Measurements from ENCODE around the gene CKAP5. TPM values are rescaled to one million over a fixed set of nuclear protein-coding genes. Genes with fewer than 3 reads are reported as not detected.

Gene CKAP5
- total RNA-seq, 4 donors from 2014 or later = 39.8 to 46.9 (median 43.4) TPM

DNA sequence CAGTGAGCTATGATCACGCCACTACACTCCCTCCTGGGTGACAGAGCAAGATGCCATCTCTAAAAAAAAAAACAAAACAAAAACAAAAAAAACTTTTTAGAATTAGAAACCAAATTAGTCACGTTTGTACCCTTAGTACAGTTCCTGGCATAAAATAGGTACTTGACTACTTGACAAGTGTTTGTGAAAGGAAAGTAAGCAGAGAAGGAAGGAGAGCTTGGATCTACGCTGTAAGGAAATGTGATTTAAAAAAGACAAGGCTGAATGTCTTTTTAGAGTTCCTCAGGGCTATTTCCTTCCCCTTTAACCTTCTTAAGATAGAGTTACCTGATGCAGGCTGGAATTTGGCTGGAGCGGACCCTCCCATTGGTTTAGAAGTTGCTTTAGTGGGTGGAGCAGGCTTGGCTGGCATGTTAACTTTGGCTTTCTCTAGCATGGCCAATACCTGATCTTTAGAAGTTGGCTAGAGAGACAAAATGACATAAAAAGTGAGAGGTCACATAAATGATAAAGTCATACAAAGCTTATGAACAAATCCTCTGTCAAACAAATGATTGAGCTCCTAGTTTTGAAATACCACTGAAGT is 76.4 kb downstream of the CKAP5 start:
- H3K4me3 ChIP-seq = no peak overlapping the region
- H3K27ac ChIP-seq = no peak overlapping the region
- peaks cover 2 to 97% of the 10 kb centered on the region in 2 donors for H3K36me3 ChIP-seq
- no peaks in the 10 kb centered on the region for H3K27me3 ChIP-seq
- TF ChIP-seq, protein P1, sequence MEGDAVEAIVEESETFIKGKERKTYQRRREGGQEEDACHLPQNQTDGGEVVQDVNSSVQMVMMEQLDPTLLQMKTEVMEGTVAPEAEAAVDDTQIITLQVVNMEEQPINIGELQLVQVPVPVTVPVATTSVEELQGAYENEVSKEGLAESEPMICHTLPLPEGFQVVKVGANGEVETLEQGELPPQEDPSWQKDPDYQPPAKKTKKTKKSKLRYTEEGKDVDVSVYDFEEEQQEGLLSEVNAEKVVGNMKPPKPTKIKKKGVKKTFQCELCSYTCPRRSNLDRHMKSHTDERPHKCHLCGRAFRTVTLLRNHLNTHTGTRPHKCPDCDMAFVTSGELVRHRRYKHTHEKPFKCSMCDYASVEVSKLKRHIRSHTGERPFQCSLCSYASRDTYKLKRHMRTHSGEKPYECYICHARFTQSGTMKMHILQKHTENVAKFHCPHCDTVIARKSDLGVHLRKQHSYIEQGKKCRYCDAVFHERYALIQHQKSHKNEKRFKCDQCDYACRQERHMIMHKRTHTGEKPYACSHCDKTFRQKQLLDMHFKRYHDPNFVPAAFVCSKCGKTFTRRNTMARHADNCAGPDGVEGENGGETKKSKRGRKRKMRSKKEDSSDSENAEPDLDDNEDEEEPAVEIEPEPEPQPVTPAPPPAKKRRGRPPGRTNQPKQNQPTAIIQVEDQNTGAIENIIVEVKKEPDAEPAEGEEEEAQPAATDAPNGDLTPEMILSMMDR (IDR thresholded peaks at IDR 0.05) = no peak
- TF ChIP-seq EP300 (IDR thresholded peaks at IDR 0.05) (no peak), POLR2AphosphoS5 (IDR thresholded peaks at IDR 0.05) (no peak), POLR2A (IDR thresholded peaks at IDR 0.05) (no peak)
- H3K9me3 ChIP-seq = no peaks in the 10 kb centered on the region
- WGBS, 2 donors (ENCODE audit: low coverage in 1 of 2) = 80 to 89% methylated on average over 2 to 4 of the region's 4 CpGs
- ATAC-seq = no peak
- no peaks in the 10 kb centered on the region for H3K4me1 ChIP-seq

GRCh38 chr11:46766656-46767055 is 79.4 kb downstream of the CKAP5 start:
- Histone ChIP-seq H3K4me3 (no peak overlapping the region), H3K4me1 (no peaks in the 10 kb centered on the region), H3K27ac (no peak overlapping the region), H3K9me3 (no peaks in the 10 kb centered on the region), H3K36me3 (peaks cover 8 to 97% of the 10 kb centered on the region in 2 donors), H3K27me3 (no peaks in the 10 kb centered on the region)
- WGBS, 2 donors (ENCODE audit: low coverage in 1 of 2) = 89 to 94% methylated on average over 2 of the region's 2 CpGs
- no peak for ATAC-seq
- TF ChIP-seq, protein P1 (IDR thresholded peaks at IDR 0.05) = no peak
- TF ChIP-seq EP300 (IDR thresholded peaks at IDR 0.05) = no peak
- TF ChIP-seq POLR2A (IDR thresholded peaks at IDR 0.05) = no peak

DNA sequence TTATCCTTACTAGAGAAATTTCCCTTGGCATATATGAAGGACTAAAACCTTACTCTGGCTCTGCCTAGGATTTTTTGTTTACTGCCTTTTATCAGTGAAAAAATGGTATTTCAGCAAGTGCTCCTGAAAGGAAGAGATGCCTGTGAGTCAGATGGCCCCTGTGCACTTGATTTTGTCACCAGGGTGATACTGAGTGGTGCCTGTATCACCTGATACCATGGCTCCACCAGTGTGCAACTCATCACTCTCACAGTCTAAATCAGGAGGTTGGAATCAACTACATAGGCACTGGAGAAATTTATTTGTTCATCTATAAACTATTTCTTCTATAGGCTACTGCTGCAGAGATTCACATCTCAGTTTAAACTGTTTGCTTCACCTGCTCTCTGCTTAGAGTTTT is 83.8 kb downstream of the CKAP5 start:
- no peak for TF ChIP-seq EP300 (IDR thresholded peaks at IDR 0.05)
- TF ChIP-seq POLR2A (IDR thresholded peaks at IDR 0.05) = no peak
- no peak for TF ChIP-seq POLR2AphosphoS5 (IDR thresholded peaks at IDR 0.05)
- TF ChIP-seq, protein P1 (IDR thresholded peaks at IDR 0.05) = no peak
- no peak overlapping the region for H3K27ac ChIP-seq
- H3K27me3 ChIP-seq = no peaks in the 10 kb centered on the region
- no peaks in the 10 kb centered on the region for H3K4me1 ChIP-seq
- peaks cover 9 to 97% of the 10 kb centered on the region in 2 donors for H3K36me3 ChIP-seq
- no peak overlapping the region for H3K4me3 ChIP-seq
- H3K9me3 ChIP-seq = no peaks in the 10 kb centered on the region
- ATAC-seq = no peak

GRCh38 chr11:46761807-46762206 is 84.3 kb downstream of the CKAP5 start:
- H3K9me3 ChIP-seq = no peaks in the 10 kb centered on the region
- no peak overlapping the region for H3K4me3 ChIP-seq
- WGBS, 2 donors (ENCODE audit: low coverage in 1 of 2) = 87 to 92% methylated on average over 3 to 4 of the region's 4 CpGs
- no peaks in the 10 kb centered on the region for H3K27me3 ChIP-seq
- TF ChIP-seq, protein P1 (IDR thresholded peaks at IDR 0.05) = no peak
- TF ChIP-seq POLR2A (IDR thresholded peaks at IDR 0.05) (no peak), POLR2AphosphoS5 (IDR thresholded peaks at IDR 0.05) (no peak), EP300 (IDR thresholded peaks at IDR 0.05) (no peak)
- no peaks in the 10 kb centered on the region for H3K4me1 ChIP-seq
- no peak for ATAC-seq
- no peak overlapping the region for H3K27ac ChIP-seq
- H3K36me3 ChIP-seq = peaks cover 9 to 97% of the 10 kb centered on the region in 2 donors

DNA sequence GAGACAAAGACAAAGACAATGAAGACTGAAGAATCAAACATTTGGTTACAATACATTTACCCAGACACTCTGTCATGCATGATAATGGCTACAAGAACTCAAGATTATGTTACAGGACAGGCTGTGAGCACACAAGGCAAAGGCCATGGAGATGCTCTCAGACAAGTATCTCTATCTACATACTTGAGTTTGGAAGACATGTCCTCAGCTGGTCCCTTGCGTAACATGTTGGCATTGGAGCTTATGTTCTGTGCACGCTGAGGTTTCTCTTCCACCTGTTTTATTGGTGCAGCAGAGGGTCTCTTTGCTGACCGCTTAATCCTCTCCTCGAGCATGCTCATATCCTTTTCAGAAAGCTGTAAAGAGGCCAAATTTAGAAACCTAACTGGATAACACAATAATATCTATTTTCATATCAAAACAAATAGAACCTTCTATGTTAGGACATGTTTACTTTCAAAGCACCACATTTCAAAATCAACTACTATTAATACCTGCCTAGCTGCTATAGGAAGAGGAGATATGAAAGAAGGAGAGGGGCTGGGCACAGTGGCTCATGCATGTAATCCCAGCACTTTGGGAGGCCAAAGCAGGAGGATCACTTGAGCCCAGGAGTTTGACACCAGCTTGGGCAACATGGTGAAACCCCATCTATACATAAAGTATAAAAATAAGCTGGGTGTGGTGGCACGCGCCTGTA is 85.5 kb downstream of the CKAP5 start:
- ATAC-seq = no peak
- TF ChIP-seq, protein P1 (IDR thresholded peaks at IDR 0.05) = no peak
- TF ChIP-seq POLR2A (IDR thresholded peaks at IDR 0.05) (no peak), POLR2AphosphoS5 (IDR thresholded peaks at IDR 0.05) (no peak), EP300 (IDR thresholded peaks at IDR 0.05) (no peak)
- H3K27ac ChIP-seq = no peak overlapping the region
- no peak overlapping the region for H3K4me3 ChIP-seq
- H3K4me1 ChIP-seq = no peaks in the 10 kb centered on the region
- 93 to 98% methylated on average over 5 to 6 of the region's 6 CpGs for WGBS, 2 donors (ENCODE audit: low coverage in 1 of 2)
- H3K36me3 ChIP-seq = peaks cover 9 to 99% of the 10 kb centered on the region in 2 donors
- no peaks in the 10 kb centered on the region for H3K27me3 ChIP-seq
- H3K9me3 ChIP-seq = no peaks in the 10 kb centered on the region

All from gastroesophageal sphincter (tissue), 4 donors.